PFSK-1 (cell line): ENCODE results near the gene TIMM13.

ENCODE experiments used
- FOXP2 ChIP-seq: optimal IDR thresholded peaks from 2 replicates; pipeline ENCODE3; 2011; ENCODE audit warnings: borderline replicate concordance, control low read depth, inconsistent platforms; ENCODE audit not compliant: insufficient read depth; ENCODE audit errors: extremely low read length, extremely low read depth
- POLR2AphosphoS5 ChIP-seq: IDR thresholded peaks from 2 replicates; pipeline ENCODE4 v1.6.1; 2012; ENCODE audit warnings: low read depth, mild to moderate bottlenecking, control low read depth, low read length, moderate library complexity
- REST ChIP-seq, 2 experiments: IDR thresholded peaks; 2 replicates each; pipeline versions ENCODE4 v1.6.1 to v1.8.0; 2011 to 2012; ENCODE audit warnings: low read depth in 2 of 2, low read length in 2 of 2, control low read depth in 1 of 2, inconsistent platforms in 1 of 2, mild to moderate bottlenecking in 1 of 2, moderate library complexity in 1 of 2; ENCODE audit not compliant: insufficient read depth in 1 of 2
- SIN3A ChIP-seq: IDR thresholded peaks from 2 replicates; pipeline ENCODE4 v1.6.1; 2012; ENCODE audit warnings: mild to moderate bottlenecking, low read length, moderate library complexity, borderline replicate concordance; ENCODE audit not compliant: insufficient read depth
- TAF1 ChIP-seq: IDR thresholded peaks from 2 replicates; pipeline ENCODE4 v1.6.1; 2012; ENCODE audit warnings: low read length, control low read depth, borderline replicate concordance; ENCODE audit not compliant: insufficient read depth

TIMM13 gene

GRCh38 chr19:2421581-2422306 is 5.6 kb downstream of the TIMM13 start:
- no peak for TF ChIP-seq TAF1

DNA sequence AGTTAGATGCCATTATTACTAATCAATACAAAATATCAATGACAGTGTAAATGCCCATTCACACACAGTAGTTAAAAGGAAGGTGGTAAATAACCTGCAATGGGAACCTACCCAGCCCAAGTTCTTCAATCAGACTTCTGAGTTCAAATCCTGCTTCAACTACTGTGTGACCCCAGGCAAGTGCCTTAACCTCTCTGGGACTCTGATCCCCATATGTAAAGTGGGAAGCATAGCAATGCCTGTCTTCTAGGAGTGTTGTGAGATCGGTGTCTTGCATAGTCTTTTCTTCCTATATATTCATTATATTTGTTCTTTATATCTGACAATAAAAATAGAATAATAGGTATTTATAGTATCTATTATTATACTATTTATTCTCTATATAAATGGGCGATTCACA is 6.9 kb downstream of the TIMM13 start:
- TF ChIP-seq POLR2AphosphoS5 (0 out of 2 replicates have a peak, but pooled peaks have one; percentile 27), REST (IDR thresholded peaks at IDR 0.05; ENCODE audit: insufficient read depth in 1 of 2, low read depth in 2 of 2, low read length in 2 of 2) (no peak), FOXP2 (no peak)

GRCh38 chr19:2419754-2420153 is 7.6 kb downstream of the TIMM13 start:
- TF ChIP-seq SIN3A (no peak), POLR2AphosphoS5 (no peak), REST (IDR thresholded peaks at IDR 0.05; ENCODE audit: insufficient read depth in 1 of 2, low read depth in 2 of 2, low read length in 2 of 2) (no peak), TAF1 (no peak), FOXP2 (no peak)

- no peak for TF ChIP-seq REST (IDR thresholded peaks at IDR 0.05; ENCODE audit: insufficient read depth in 1 of 2, low read depth in 2 of 2, low read length in 2 of 2)
- no peak for TF ChIP-seq POLR2AphosphoS5
- no peak for TF ChIP-seq FOXP2
- TF ChIP-seq SIN3A = no peak
- TF ChIP-seq TAF1 = no peak
Measured at GRCh38 chr19:2417881-2418406, 9.4 kb downstream of the TIMM13 start.

DNA sequence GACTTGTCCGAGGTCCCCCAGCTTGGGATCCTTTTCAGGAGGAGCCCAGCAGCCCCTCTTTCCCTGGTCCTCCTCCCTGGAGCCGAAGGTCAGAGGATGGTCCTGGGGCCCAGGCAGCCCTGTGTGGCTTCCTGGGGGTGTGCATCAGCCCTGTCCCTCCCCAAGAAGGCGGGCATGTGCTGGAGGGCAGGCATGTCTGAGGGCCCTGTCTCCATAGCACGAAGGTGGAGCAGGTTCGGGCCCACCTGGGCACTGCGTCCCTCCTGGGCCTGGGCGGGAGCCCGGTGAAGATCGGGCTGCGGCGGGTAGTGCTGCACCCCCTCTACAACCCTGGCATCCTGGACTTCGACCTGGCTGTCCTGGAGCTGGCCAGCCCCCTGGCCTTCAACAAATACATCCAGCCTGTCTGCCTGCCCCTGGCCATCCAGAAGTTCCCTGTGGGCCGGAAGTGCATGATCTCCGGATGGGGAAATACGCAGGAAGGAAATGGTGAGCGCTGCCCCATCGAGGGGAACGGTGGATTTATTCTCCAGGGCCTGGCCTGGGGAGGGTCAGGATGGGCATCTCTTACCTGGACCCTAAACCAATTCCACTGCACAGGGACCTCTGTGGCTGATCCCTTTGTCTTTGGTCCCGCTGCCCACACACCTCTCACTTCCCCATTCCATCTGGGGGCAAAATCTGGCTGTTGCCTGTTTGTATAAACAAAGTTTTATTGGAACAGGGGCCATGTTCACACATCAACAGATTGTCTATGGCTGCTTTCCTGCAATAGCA is 10.9 kb downstream of the TIMM13 start:
- TF ChIP-seq POLR2AphosphoS5 (peak; percentile 14; the same call in 1 of the 2 replicates), FOXP2 (no peak), TAF1 (no peak)

DNA sequence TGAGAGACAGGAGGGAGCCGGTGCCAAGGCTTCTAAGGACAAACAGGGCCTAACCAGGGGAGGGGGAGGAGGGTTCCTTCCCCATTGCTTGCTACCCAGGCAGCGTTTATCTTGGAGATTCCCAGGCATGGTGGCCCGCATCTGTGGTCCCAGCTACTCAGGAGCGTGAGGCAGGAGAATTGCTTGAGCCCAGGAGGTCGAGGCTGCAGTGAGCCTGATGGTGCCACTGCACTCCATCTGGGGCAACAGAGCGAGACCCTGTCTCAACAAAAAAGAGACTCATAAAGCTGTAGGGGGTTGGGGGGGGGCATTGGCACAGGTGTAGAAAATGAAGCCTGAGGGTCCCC is 11.4 kb downstream of the TIMM13 start:
- TF ChIP-seq REST (IDR thresholded peaks at IDR 0.05; ENCODE audit: insufficient read depth in 1 of 2, low read depth in 2 of 2, low read length in 2 of 2) = no peak
- 0 out of 2 replicates have a peak, but pooled peaks have one; percentile 17 for TF ChIP-seq POLR2AphosphoS5
